Measurements from ENCODE around the gene PTPRN2.

Gene PTPRN2

DNA sequence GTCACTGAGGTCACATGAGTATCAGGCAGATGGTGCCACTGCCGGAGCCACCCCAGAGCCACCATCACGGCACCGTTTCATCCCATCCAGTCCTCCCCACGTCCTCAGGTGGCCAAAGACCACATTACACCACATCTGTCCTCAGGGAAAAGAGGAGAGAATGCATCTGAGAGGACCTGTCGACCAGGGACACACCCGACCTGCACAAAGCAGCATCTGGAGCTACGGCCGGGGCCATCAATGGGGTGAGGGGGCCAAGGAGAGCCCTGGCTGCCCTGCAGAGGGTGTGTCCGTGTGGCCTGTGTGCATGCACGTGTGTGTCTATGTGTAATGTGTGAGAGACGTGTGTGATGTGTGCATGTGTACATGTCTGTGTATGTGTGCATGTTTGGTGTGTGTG is 770.2 kb downstream of the PTPRN2 start:
- DNase-seq (ENCODE audit: low spot score): no peak
- TF ChIP-seq, protein P1, sequence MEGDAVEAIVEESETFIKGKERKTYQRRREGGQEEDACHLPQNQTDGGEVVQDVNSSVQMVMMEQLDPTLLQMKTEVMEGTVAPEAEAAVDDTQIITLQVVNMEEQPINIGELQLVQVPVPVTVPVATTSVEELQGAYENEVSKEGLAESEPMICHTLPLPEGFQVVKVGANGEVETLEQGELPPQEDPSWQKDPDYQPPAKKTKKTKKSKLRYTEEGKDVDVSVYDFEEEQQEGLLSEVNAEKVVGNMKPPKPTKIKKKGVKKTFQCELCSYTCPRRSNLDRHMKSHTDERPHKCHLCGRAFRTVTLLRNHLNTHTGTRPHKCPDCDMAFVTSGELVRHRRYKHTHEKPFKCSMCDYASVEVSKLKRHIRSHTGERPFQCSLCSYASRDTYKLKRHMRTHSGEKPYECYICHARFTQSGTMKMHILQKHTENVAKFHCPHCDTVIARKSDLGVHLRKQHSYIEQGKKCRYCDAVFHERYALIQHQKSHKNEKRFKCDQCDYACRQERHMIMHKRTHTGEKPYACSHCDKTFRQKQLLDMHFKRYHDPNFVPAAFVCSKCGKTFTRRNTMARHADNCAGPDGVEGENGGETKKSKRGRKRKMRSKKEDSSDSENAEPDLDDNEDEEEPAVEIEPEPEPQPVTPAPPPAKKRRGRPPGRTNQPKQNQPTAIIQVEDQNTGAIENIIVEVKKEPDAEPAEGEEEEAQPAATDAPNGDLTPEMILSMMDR (IDR thresholded peaks at IDR 0.05; ENCODE audit: borderline replicate concordance, control extremely low read depth, extremely low read depth, insufficient read depth, missing control alignments): no peak
- in situ Hi-C loops (cut with MboI; ENCODE audit: low sequenced_read_pairs, unreplicated experiment): no loop called here

DNA sequence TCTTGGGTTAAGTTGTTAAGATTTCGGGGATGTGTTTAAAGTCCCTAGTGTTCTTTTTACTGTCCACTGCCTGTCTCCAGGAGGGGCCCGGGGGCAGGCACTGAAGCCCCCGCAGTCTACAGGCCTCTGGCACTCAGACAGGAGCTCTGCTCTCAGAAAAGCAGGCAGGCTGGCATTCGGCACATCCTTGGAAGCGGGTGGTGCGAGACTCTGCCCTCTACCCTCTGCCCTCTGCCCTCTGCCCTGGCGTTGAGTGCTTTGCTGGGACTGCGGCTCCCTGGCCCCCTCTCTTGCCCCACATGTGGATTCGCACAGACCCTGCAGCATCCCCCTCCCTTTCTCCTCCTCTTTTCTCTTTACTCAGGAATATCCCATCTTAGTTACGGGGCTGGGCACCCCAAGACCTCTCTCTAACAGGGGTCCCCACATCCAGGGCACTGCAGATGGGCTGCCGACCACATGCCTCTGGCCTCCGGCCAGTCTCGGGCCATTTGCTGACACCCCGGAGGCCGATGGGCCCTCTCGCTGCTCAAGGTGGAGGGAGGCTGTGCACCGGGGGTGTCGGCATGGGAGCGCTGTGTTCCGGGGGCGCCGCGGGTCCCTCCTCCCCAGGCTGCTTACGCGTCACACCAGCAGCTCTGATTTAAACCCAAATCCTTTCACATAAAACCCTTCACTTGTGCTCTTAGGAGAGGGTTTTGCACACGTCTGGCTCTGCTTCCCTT is 770.9 kb downstream of the PTPRN2 start:
- DNase-seq (ENCODE audit: low spot score): no peak
- TF ChIP-seq, protein P1 (IDR thresholded peaks at IDR 0.05; ENCODE audit: borderline replicate concordance, control extremely low read depth, extremely low read depth, insufficient read depth, missing control alignments): no peak
- in situ Hi-C loops (cut with MboI; ENCODE audit: low sequenced_read_pairs, unreplicated experiment): no loop called here

DNA sequence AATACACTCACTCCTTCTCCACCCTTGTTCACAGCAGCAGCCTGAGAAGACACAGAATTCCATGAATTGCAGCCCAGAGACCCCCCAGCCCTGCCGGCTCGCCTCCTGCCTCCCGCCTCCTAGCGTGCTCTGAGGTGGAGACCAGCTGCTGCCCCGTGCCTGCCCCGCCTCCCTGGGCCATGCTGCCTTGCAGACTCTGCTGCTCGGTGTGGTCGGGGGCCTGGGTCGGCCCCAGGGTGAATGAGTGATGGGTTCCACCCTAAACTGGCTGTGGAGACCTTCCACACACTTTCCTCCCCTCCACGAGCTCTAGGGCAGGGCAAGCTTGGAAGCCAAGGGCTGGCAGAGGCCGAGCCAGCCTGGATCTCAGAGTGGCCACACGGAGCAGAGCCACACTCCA is 771.5 kb downstream of the PTPRN2 start:
- TF ChIP-seq, protein P1 (IDR thresholded peaks at IDR 0.05; ENCODE audit: borderline replicate concordance, control extremely low read depth, extremely low read depth, insufficient read depth, missing control alignments): no peak
- in situ Hi-C loops (cut with MboI; ENCODE audit: low sequenced_read_pairs, unreplicated experiment): no loop called here
- DNase-seq (ENCODE audit: low spot score): no peak

DNA sequence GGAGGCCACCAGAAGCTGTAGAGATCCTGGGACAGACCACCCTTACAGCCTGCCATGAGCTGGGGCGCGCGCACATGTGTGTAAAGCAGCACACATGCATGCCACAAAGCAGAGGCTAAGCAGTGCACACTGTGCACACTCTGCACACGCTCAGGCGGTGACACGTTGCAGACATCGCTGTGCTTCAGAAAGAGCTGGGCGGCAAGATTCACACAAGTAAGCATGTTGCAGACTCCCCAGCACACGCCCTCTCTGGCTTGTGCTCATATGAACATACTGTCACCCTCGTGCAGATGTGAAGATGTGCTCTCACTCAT is 772.0 kb downstream of the PTPRN2 start:
- no peak for DNase-seq (ENCODE audit: low spot score)
- in situ Hi-C loops (cut with MboI; ENCODE audit: low sequenced_read_pairs, unreplicated experiment): no loop called here
- TF ChIP-seq, protein P1 (IDR thresholded peaks at IDR 0.05; ENCODE audit: borderline replicate concordance, control extremely low read depth, extremely low read depth, insufficient read depth, missing control alignments): no peak

DNA sequence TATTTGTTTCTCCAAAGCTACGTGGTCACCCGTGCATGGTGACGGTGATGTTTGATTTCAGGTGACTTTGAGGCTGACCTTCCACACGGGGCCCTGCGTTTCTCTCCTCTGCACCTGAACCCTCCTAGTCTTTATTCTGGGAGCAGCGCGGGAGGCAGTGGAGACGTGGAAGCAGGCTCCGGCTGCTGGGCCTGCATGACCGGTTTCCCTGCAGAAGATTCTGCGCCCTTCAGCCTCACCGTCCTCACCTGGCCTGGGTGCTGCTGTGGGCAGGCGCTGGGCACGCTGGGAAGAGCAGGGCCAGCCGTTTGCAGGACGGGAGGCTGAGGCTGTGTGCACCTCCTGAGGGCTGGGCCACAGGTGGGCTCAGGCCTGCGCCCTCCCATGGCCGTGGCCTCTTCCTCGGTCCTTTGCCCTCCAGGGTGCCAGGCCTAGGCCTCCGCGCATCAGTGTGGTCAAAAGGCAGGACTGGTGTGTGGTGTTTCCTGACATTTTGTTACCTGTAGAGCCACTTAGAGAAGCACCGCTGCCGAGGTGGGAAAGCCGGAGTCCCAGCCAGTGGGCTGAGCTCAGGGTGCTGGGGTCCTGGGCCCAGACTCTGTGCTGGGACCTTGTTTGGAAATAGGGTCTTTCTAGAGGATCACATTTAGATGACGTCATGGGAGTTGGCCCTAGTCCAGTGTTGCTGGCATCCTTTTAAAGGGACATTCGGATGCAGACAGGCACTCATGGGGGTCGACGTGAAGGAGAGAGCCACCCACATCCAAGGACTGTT is 772.5 kb downstream of the PTPRN2 start:
- TF ChIP-seq, protein P1 (IDR thresholded peaks at IDR 0.05; ENCODE audit: borderline replicate concordance, control extremely low read depth, extremely low read depth, insufficient read depth, missing control alignments): no peak
- in situ Hi-C loops (cut with MboI; ENCODE audit: low sequenced_read_pairs, unreplicated experiment): no loop called here
- no peak for DNase-seq (ENCODE audit: low spot score)

DNA sequence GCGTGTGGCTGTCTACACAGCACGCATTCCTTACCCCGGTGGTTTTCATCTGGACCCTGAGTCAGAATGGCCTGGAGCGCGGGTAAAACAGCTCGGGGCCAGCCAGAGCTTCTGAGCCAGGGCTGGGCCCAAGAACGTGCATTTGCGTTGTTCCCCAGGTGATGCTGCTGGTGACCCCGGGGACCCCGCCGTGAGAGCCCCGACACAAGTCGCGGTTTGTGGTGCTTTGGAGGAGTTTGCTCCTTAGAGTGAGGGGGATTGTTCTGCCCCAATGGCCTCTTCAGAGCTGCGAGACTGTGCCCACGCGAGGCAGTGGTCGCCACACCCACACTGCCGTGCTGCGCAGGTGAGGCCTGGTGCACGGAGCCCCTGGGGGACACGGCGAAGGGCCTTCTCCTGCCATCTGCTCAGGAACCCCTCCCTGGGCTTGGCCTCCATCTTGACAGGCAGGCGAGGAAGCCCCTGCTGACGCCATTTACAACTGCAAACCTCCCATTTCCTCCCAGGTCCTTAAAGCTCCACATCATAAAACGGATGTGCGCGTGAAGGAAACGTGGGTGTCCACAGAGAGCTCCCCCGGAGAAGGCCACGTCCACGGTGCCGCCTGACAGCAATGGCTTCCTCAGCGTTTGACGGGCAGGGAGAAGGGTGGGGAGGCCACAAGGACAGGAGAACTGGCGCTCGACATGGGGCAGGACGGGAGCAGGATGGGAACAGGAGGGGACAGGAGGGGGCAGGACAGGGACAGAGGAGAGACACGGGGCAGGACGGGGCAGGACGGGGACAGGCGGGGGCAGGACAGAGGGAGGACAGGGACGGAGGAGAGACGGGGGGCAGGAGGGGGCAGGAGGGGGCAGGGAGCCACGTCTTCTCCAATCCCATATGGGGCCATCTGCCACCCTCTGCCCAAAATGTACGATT is 773.6 kb downstream of the PTPRN2 start:
- in situ Hi-C loops (cut with MboI; ENCODE audit: low sequenced_read_pairs, unreplicated experiment): no loop called here
- no peak for DNase-seq (ENCODE audit: low spot score)
- TF ChIP-seq, protein P1 (IDR thresholded peaks at IDR 0.05; ENCODE audit: borderline replicate concordance, control extremely low read depth, extremely low read depth, insufficient read depth, missing control alignments): no peak
